ENCODE measurements around the gene PRDM1. TPM values are rescaled to one million over a fixed set of nuclear protein-coding genes. Genes with fewer than 3 reads are reported as not detected.
A peak's percentile ranks its signal among the peaks of the same experiment; 100 is the strongest.

The PRDM1 gene
- total and polyA plus RNA-seq, 4 donors: 1.3 to 6.6 (median 2.0) TPM

GRCh38 chr6:106152952-106153351, 66.8 kb downstream of the PRDM1 start:
- no peaks in the 10 kb centered on the region for H3K4me1 ChIP-seq (ENCODE audit: control insufficient read depth, insufficient read depth, low read length)
- 89% methylated on average over 4 of the region's 4 CpGs for WGBS (ENCODE audit: insufficient coverage)
- H3K36me3 ChIP-seq (ENCODE audit: control insufficient read depth, insufficient read depth, low read length): no peaks in the 10 kb centered on the region
- H3K27ac ChIP-seq (ENCODE audit: low read depth, low read length): no peak overlapping the region
- no peaks in the 10 kb centered on the region for H3K9me3 ChIP-seq (ENCODE audit: control insufficient read depth, insufficient read depth, low read length)
- DNase-seq (ENCODE audit: low read depth in 4 of 6, low spot score in 6 of 6): no peak
- no peaks in the 10 kb centered on the region for H3K27me3 ChIP-seq (ENCODE audit: control insufficient read depth, insufficient read depth, low read length)
- H3K4me3 ChIP-seq (ENCODE audit: low read depth, low read length): no peak overlapping the region

- Histone ChIP-seq H3K4me1 (ENCODE audit: control insufficient read depth, insufficient read depth, low read length) (no peaks in the 10 kb centered on the region), H3K27me3 (ENCODE audit: control insufficient read depth, insufficient read depth, low read length) (no peaks in the 10 kb centered on the region), H3K4me3 (ENCODE audit: low read depth, low read length) (no peak overlapping the region), H3K27ac (ENCODE audit: low read depth, low read length) (no peak overlapping the region), H3K9me3 (ENCODE audit: control insufficient read depth, insufficient read depth, low read length) (no peaks in the 10 kb centered on the region), H3K36me3 (ENCODE audit: control insufficient read depth, insufficient read depth, low read length) (no peaks in the 10 kb centered on the region)
- DNase-seq (ENCODE audit: low read depth in 4 of 6, low spot score in 6 of 6): no peak
- 100% methylated on average over 8 of the region's 8 CpGs for WGBS (ENCODE audit: insufficient coverage)
Measured at GRCh38 chr6:106154326-106154725, 68.2 kb downstream of the PRDM1 start.

- H3K36me3 ChIP-seq (ENCODE audit: control insufficient read depth, insufficient read depth, low read length): no peaks in the 10 kb centered on the region
- DNase-seq (ENCODE audit: low read depth in 4 of 6, low spot score in 6 of 6): no peak
- no peaks in the 10 kb centered on the region for H3K27me3 ChIP-seq (ENCODE audit: control insufficient read depth, insufficient read depth, low read length)
- H3K4me1 ChIP-seq (ENCODE audit: control insufficient read depth, insufficient read depth, low read length): no peaks in the 10 kb centered on the region
- H3K27ac ChIP-seq (ENCODE audit: low read depth, low read length): no peak overlapping the region
- H3K9me3 ChIP-seq (ENCODE audit: control insufficient read depth, insufficient read depth, low read length): no peaks in the 10 kb centered on the region
- 100% methylated on average over 3 of the region's 12 CpGs for WGBS (ENCODE audit: insufficient coverage)
- H3K4me3 ChIP-seq (ENCODE audit: low read depth, low read length): no peak overlapping the region
Measured at GRCh38 chr6:106155219-106155830, 69.2 kb downstream of the PRDM1 start.

- 40% methylated on average over 1 of the region's 3 CpGs for WGBS (ENCODE audit: insufficient coverage)
- H3K4me1 ChIP-seq (ENCODE audit: control insufficient read depth, insufficient read depth, low read length): no peaks in the 10 kb centered on the region
- H3K27ac ChIP-seq (ENCODE audit: low read depth, low read length): no peak overlapping the region
- no peak overlapping the region for H3K4me3 ChIP-seq (ENCODE audit: low read depth, low read length)
- no peaks in the 10 kb centered on the region for H3K36me3 ChIP-seq (ENCODE audit: control insufficient read depth, insufficient read depth, low read length)
- DNase-seq (ENCODE audit: low read depth in 4 of 6, low spot score in 6 of 6): no peak
- H3K9me3 ChIP-seq (ENCODE audit: control insufficient read depth, insufficient read depth, low read length): no peaks in the 10 kb centered on the region
- H3K27me3 ChIP-seq (ENCODE audit: control insufficient read depth, insufficient read depth, low read length): no peaks in the 10 kb centered on the region
Measured at GRCh38 chr6:106156413-106156812, 70.3 kb downstream of the PRDM1 start.

GRCh38 chr6:106156863-106157262, 70.7 kb downstream of the PRDM1 start:
- WGBS (ENCODE audit: insufficient coverage): 44% methylated on average over 3 of the region's 3 CpGs
- no peaks in the 10 kb centered on the region for H3K4me1 ChIP-seq (ENCODE audit: control insufficient read depth, insufficient read depth, low read length)
- no peak overlapping the region for H3K27ac ChIP-seq (ENCODE audit: low read depth, low read length)
- H3K27me3 ChIP-seq (ENCODE audit: control insufficient read depth, insufficient read depth, low read length): no peaks in the 10 kb centered on the region
- no peak overlapping the region for H3K4me3 ChIP-seq (ENCODE audit: low read depth, low read length)
- DNase-seq (ENCODE audit: low read depth in 4 of 6, low spot score in 6 of 6): peak in 2 of 6 donors; percentile 38 to 41
- no peaks in the 10 kb centered on the region for H3K36me3 ChIP-seq (ENCODE audit: control insufficient read depth, insufficient read depth, low read length)
- H3K9me3 ChIP-seq (ENCODE audit: control insufficient read depth, insufficient read depth, low read length): no peaks in the 10 kb centered on the region

- Histone ChIP-seq H3K4me3 (ENCODE audit: low read depth, low read length) (no peak overlapping the region), H3K27me3 (ENCODE audit: control insufficient read depth, insufficient read depth, low read length) (no peaks in the 10 kb centered on the region), H3K4me1 (ENCODE audit: control insufficient read depth, insufficient read depth, low read length) (peaks cover 9% of the 10 kb centered on the region), H3K27ac (ENCODE audit: low read depth, low read length) (no peak overlapping the region), H3K9me3 (ENCODE audit: control insufficient read depth, insufficient read depth, low read length) (no peaks in the 10 kb centered on the region), H3K36me3 (ENCODE audit: control insufficient read depth, insufficient read depth, low read length) (no peaks in the 10 kb centered on the region)
- DNase-seq (ENCODE audit: low read depth in 4 of 6, low spot score in 6 of 6): no peak
- no CpG with 5 or more reads among the region's 1 CpG for WGBS (ENCODE audit: insufficient coverage)
Measured at GRCh38 chr6:106158816-106159215, 72.7 kb downstream of the PRDM1 start.

Other genes with a start within 250 kb of the PRDM1 start
- gene ATG5, start 239.4 kb downstream of the PRDM1 start, total RNA-seq: 10 to 100 TPM; 37.4 to 63.8 TPM
- gene ATG5, start 239.4 kb downstream of the PRDM1 start, polyA plus RNA-seq (ENCODE audit: insufficient read length in 2 of 2): 10 to 100 TPM; 29.1 to 33.3 TPM

All from spinal cord (tissue), 10 donors.